Liver (tissue), 9 donors: ENCODE results near the gene PHLPP1. TPM values are rescaled to one million over a fixed set of nuclear protein-coding genes. Genes with fewer than 3 reads are reported as not detected.

ENCODE experiments used
- DNase-seq: peaks from one replicate; pipeline ENCODE4 v3.0.0-alpha.2; 2017; ENCODE audit warnings: low spot score
- H3K27ac ChIP-seq, 2 donors: one replicate each; pipeline ENCODE4 v1.7.0; 2013; ENCODE audit warnings: inconsistent platforms in 2 of 2, low read length in 2 of 2, control low read depth in 1 of 2, low read depth in 1 of 2, mild to moderate bottlenecking in 1 of 2
- H3K27me3 ChIP-seq, 4 donors: one replicate each; pipeline versions ENCODE4 v1.6.1 to v1.7.0; 2013; ENCODE audit warnings: low read length in 3 of 4, inconsistent platforms in 1 of 4, mild to moderate bottlenecking in 1 of 4, moderate library complexity in 1 of 4; ENCODE audit not compliant: control insufficient read depth in 4 of 4, insufficient read depth in 4 of 4
- H3K36me3 ChIP-seq, 4 donors: one replicate each; pipeline versions ENCODE4 v1.6.1 to v1.7.0; 2013; ENCODE audit warnings: low read length in 3 of 4, mild to moderate bottlenecking in 3 of 4, low read depth in 1 of 4, moderate library complexity in 1 of 4; ENCODE audit not compliant: control insufficient read depth in 4 of 4, insufficient read depth in 3 of 4
- H3K4me1 ChIP-seq, 4 donors: one replicate each; pipeline versions ENCODE4 v1.6.1 to v1.7.0; 2013; ENCODE audit warnings: low read length in 3 of 4, mild to moderate bottlenecking in 3 of 4, moderate library complexity in 1 of 4; ENCODE audit not compliant: control insufficient read depth in 4 of 4, insufficient read depth in 4 of 4
- H3K4me3 ChIP-seq, 3 donors: one replicate each; pipeline versions ENCODE4 v1.6.1 to v1.7.0; 2013; ENCODE audit warnings: low read length in 3 of 3, control low read depth in 1 of 3, low read depth in 1 of 3, mild to moderate bottlenecking in 1 of 3
- H3K9ac ChIP-seq, 2 donors: one replicate each; pipeline ENCODE4 v1.7.0; 2013; ENCODE audit warnings: low read length in 2 of 2, mild to moderate bottlenecking in 2 of 2, moderate library complexity in 2 of 2, control low read depth in 1 of 2, low read depth in 1 of 2
- H3K9me3 ChIP-seq, 4 donors: one replicate each; pipeline versions ENCODE4 v1.6.1 to v1.7.0; 2013; ENCODE audit warnings: low read length in 3 of 4; ENCODE audit not compliant: control insufficient read depth in 4 of 4
- EGR1 ChIP-seq, 2 donors: IDR thresholded peaks; 2 replicates each; pipeline ENCODE4 v1.6.1; 2016 to 2018; ENCODE audit warnings: antibody characterized with exemption in 2 of 2, low read depth in 2 of 2
- FOXA1 ChIP-seq: IDR thresholded peaks from 2 replicates; pipeline ENCODE4 v1.6.1; 2016; ENCODE audit warnings: antibody characterized with exemption
- FOXA2 ChIP-seq: IDR thresholded peaks from 2 replicates; pipeline ENCODE4 v1.6.1; 2016; ENCODE audit warnings: antibody characterized with exemption
- GABPA ChIP-seq, 2 donors: IDR thresholded peaks in 1 of 2; conservative IDR thresholded peaks in 1 of 2; 2 replicates each; pipeline ENCODE4 v1.6.1; 2016; ENCODE audit warnings: antibody characterized with exemption in 2 of 2, mild to moderate bottlenecking in 1 of 2, moderate library complexity in 1 of 2
- HNF4A ChIP-seq, 2 donors: conservative IDR thresholded peaks; 2 replicates each; pipeline ENCODE4 v1.6.1; 2016; ENCODE audit warnings: antibody characterized with exemption in 2 of 2, mild to moderate bottlenecking in 2 of 2
- HNF4G ChIP-seq: IDR thresholded peaks from 2 replicates; pipeline ENCODE4 v1.6.1; 2016; ENCODE audit warnings: antibody characterized with exemption
- JUND ChIP-seq, 2 donors: IDR thresholded peaks; 2 replicates each; pipeline ENCODE4 v1.6.1; 2016; ENCODE audit warnings: antibody characterized with exemption in 2 of 2
- NR2F2 ChIP-seq: IDR thresholded peaks from 2 replicates; pipeline ENCODE4 v1.6.1; 2016; ENCODE audit warnings: antibody characterized with exemption
- RAD21 ChIP-seq, 2 donors: IDR thresholded peaks; 2 replicates each; pipeline ENCODE4 v1.6.1; 2016; ENCODE audit warnings: antibody characterized with exemption in 2 of 2, mild to moderate bottlenecking in 2 of 2
- RXRA ChIP-seq, 2 donors: IDR thresholded peaks; 2 replicates each; pipeline ENCODE4 v1.6.1; 2017 to 2018; ENCODE audit warnings: antibody characterized with exemption in 2 of 2, mild to moderate bottlenecking in 1 of 2
- SP1 ChIP-seq: IDR thresholded peaks from 2 replicates; pipeline ENCODE4 v1.6.1; 2018; ENCODE audit warnings: antibody characterized with exemption, mild to moderate bottlenecking
- TAF1 ChIP-seq: conservative IDR thresholded peaks from 2 replicates; pipeline ENCODE4 v1.6.1; 2016; ENCODE audit warnings: antibody characterized with exemption, mild to moderate bottlenecking
- YY1 ChIP-seq: IDR thresholded peaks from 2 replicates; pipeline ENCODE4 v1.6.1; 2016; ENCODE audit warnings: antibody characterized with exemption, mild to moderate bottlenecking
- WGBS: extraction: QIAGEN DNeasy Blood & Tissue Kit; methylation state at CpG from one replicate; pipeline ENCODE4 v1.1.7; 2013; 5-methylcytosine and 5-hydroxymethylcytosine counted together
- polyA plus RNA-seq, 2 donors: library from polyadenylated mRNA; stranded (reverse) in 1 of 2; unstranded in 1 of 2; fragments of 200-250 nt in 1 of 2; fragments of >200 nt in 1 of 2; fragmentation: Nextera tagmentation in 1 of 2; extraction: Ambion mirVana in 1 of 2; gene quantifications; one replicate each; pipeline versions ENCODE4 v1.2.1 to v1.2.3, GENCODE V29; 2013 to 2015
- total RNA-seq, 2 donors: library from RNA; depleted of rRNA; stranded (reverse); fragments of >200 nt; gene quantifications; one replicate each; pipeline ENCODE4 v1.2.3, GENCODE V29; 2014
- TF ChIP-seq, protein P1 (sequence below): IDR thresholded peaks from 2 replicates; pipeline ENCODE4 v1.6.1; 2016; ENCODE audit warnings: antibody characterized with exemption
- TF ChIP-seq, protein P2 (sequence below): IDR thresholded peaks from 2 replicates; pipeline ENCODE4 v1.6.1; 2016; ENCODE audit warnings: antibody characterized with exemption, mild to moderate bottlenecking
- TF ChIP-seq, protein P3 (sequence below): IDR thresholded peaks from 2 replicates; pipeline ENCODE4 v1.6.1; 2016; ENCODE audit warnings: antibody characterized with exemption
- TF ChIP-seq, protein P4 (sequence below): IDR thresholded peaks from 2 replicates; pipeline ENCODE4 v1.6.1; 2016; ENCODE audit warnings: antibody characterized with exemption
- TF ChIP-seq, protein P5 (sequence below): fragments of 150-350 bp; IDR thresholded peaks from 2 replicates; pipeline ENCODE4 v1.5.1; 2017; ENCODE audit warnings: improper control_type of control experiment, low read depth, low read length; ENCODE audit not compliant: missing input control
- donor health status: healthy.
- donor health status: healthy.
- donor health status: healthy.
- donor health status: healthy.
- donor health status: healthy.

PHLPP1 gene
- total and polyA plus RNA-seq, 4 donors: 4.2 to 14.5 (median 8.6) TPM

DNA sequence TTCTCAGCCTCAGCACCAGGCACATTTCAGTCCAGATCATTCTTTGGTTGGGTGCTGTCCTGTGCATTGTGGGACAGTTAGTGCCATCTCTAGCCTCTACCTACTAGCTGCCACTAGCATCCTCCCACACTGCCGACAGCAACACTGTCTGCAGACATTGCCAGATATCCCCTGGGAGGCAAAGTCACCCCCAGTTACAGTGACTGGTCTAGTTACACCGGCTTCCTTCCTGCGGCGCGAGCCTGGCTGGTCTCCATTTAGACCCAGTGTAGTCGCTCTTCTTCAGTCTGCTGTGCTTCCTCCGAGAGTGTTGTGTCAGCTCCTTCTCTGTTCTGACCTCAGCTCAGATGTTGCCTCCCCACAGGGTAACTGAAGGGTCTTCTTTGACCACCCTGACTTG is 283.1 kb downstream of the PHLPP1 start:
- peaks cover 0 to 4% (median 2%) of the 10 kb centered on the region in 4 donors for H3K4me1 ChIP-seq
- H3K9me3 ChIP-seq: no peaks in the 10 kb centered on the region
- no peaks in the 10 kb centered on the region for H3K36me3 ChIP-seq
- no peak overlapping the region for H3K27ac ChIP-seq
- TF ChIP-seq, protein P1, sequence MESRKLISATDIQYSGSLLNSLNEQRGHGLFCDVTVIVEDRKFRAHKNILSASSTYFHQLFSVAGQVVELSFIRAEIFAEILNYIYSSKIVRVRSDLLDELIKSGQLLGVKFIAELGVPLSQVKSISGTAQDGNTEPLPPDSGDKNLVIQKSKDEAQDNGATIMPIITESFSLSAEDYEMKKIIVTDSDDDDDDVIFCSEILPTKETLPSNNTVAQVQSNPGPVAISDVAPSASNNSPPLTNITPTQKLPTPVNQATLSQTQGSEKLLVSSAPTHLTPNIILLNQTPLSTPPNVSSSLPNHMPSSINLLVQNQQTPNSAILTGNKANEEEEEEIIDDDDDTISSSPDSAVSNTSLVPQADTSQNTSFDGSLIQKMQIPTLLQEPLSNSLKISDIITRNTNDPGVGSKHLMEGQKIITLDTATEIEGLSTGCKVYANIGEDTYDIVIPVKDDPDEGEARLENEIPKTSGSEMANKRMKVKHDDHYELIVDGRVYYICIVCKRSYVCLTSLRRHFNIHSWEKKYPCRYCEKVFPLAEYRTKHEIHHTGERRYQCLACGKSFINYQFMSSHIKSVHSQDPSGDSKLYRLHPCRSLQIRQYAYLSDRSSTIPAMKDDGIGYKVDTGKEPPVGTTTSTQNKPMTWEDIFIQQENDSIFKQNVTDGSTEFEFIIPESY: no peak
- no peak for TF ChIP-seq HNF4G
- TF ChIP-seq NR2F2: no peak
- TF ChIP-seq JUND (IDR thresholded peaks at IDR 0.05): no peak
- WGBS: 88% methylated on average over 7 of the region's 7 CpGs
- DNase-seq: no peak
- H3K9ac ChIP-seq: no peak overlapping the region
- no peak overlapping the region for H3K4me3 ChIP-seq
- no peaks in the 10 kb centered on the region for H3K27me3 ChIP-seq

DNA sequence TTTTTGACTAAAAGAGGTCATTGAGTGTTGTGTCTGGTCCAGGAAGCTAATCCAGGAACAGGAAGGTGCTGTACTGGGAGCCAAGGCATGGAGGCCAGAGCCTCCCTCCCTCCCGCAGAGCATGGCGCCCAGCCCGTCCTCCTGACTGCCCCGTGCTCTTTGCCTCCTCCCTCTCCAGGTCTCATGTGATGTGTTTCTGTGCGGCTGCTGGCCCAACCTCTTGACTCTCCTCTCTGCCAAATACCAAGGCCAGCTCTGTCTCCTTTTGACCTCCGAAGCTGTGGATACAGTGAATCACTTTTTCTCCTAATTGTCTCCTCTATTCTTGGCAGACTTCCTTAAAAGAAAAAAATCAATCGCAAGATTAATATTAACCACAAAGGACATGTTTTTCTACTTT is 284.1 kb downstream of the PHLPP1 start:
- 34% methylated on average over 7 of the region's 7 CpGs for WGBS

More for the DNA sequence above, 284.1 kb downstream of the PHLPP1 start:
- H3K36me3 ChIP-seq: no peaks in the 10 kb centered on the region
- no peak overlapping the region for H3K9ac ChIP-seq
- no peak for DNase-seq
- H3K27ac ChIP-seq: peak overlapping the region in 1 of 2 donors; percentile 13
- no peak overlapping the region for H3K4me3 ChIP-seq
- TF ChIP-seq, protein P2, sequence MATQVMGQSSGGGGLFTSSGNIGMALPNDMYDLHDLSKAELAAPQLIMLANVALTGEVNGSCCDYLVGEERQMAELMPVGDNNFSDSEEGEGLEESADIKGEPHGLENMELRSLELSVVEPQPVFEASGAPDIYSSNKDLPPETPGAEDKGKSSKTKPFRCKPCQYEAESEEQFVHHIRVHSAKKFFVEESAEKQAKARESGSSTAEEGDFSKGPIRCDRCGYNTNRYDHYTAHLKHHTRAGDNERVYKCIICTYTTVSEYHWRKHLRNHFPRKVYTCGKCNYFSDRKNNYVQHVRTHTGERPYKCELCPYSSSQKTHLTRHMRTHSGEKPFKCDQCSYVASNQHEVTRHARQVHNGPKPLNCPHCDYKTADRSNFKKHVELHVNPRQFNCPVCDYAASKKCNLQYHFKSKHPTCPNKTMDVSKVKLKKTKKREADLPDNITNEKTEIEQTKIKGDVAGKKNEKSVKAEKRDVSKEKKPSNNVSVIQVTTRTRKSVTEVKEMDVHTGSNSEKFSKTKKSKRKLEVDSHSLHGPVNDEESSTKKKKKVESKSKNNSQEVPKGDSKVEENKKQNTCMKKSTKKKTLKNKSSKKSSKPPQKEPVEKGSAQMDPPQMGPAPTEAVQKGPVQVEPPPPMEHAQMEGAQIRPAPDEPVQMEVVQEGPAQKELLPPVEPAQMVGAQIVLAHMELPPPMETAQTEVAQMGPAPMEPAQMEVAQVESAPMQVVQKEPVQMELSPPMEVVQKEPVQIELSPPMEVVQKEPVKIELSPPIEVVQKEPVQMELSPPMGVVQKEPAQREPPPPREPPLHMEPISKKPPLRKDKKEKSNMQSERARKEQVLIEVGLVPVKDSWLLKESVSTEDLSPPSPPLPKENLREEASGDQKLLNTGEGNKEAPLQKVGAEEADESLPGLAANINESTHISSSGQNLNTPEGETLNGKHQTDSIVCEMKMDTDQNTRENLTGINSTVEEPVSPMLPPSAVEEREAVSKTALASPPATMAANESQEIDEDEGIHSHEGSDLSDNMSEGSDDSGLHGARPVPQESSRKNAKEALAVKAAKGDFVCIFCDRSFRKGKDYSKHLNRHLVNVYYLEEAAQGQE: peak; percentile 39
- TF ChIP-seq YY1: peak; percentile 62
- TF ChIP-seq GABPA (IDR thresholded peaks at IDR 0.05 in 1 of 2, conservative IDR thresholded peaks at IDR 0.05 in 1 of 2): no peak
- peak; percentile 21 for TF ChIP-seq FOXA2
- TF ChIP-seq, protein P1: no peak
- peak; percentile 42 for TF ChIP-seq SP1
- peak in 1 of 2 donors; percentile 63 for TF ChIP-seq RXRA (IDR thresholded peaks at IDR 0.05)
- peak in 1 of 2 donors; percentile 16 for TF ChIP-seq RAD21 (IDR thresholded peaks at IDR 0.05)
- TF ChIP-seq NR2F2: peak; percentile 83
- TF ChIP-seq, protein P3, sequence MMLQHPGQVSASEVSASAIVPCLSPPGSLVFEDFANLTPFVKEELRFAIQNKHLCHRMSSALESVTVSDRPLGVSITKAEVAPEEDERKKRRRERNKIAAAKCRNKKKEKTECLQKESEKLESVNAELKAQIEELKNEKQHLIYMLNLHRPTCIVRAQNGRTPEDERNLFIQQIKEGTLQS: no peak
- no peak for TF ChIP-seq EGR1 (IDR thresholded peaks at IDR 0.05; ENCODE audit: low read depth in 2 of 2)
- peak; percentile 63 to 82 for TF ChIP-seq JUND (IDR thresholded peaks at IDR 0.05)
- no peak for TF ChIP-seq TAF1
- TF ChIP-seq, protein P4, sequence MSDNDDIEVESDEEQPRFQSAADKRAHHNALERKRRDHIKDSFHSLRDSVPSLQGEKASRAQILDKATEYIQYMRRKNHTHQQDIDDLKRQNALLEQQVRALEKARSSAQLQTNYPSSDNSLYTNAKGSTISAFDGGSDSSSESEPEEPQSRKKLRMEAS: peak; percentile 21
- TF ChIP-seq, protein P5, sequence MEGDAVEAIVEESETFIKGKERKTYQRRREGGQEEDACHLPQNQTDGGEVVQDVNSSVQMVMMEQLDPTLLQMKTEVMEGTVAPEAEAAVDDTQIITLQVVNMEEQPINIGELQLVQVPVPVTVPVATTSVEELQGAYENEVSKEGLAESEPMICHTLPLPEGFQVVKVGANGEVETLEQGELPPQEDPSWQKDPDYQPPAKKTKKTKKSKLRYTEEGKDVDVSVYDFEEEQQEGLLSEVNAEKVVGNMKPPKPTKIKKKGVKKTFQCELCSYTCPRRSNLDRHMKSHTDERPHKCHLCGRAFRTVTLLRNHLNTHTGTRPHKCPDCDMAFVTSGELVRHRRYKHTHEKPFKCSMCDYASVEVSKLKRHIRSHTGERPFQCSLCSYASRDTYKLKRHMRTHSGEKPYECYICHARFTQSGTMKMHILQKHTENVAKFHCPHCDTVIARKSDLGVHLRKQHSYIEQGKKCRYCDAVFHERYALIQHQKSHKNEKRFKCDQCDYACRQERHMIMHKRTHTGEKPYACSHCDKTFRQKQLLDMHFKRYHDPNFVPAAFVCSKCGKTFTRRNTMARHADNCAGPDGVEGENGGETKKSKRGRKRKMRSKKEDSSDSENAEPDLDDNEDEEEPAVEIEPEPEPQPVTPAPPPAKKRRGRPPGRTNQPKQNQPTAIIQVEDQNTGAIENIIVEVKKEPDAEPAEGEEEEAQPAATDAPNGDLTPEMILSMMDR: no peak
- no peak for TF ChIP-seq FOXA1
- peak in 1 of 2 donors; percentile 54 for TF ChIP-seq HNF4A (conservative IDR thresholded peaks at IDR 0.05)
- no peak for TF ChIP-seq HNF4G
- H3K27me3 ChIP-seq: no peaks in the 10 kb centered on the region
- H3K4me1 ChIP-seq: peaks cover 0 to 4% (median 2%) of the 10 kb centered on the region in 4 donors
- no peaks in the 10 kb centered on the region for H3K9me3 ChIP-seq
